ENCODE data around the gene CDC42SE2. TPM values are rescaled to one million over a fixed set of nuclear protein-coding genes. Genes with fewer than 3 reads are reported as not detected.

The CDC42SE2 gene
- total RNA-seq, 2 donors from 2014 or later = 74.2 to 110 TPM

DNA sequence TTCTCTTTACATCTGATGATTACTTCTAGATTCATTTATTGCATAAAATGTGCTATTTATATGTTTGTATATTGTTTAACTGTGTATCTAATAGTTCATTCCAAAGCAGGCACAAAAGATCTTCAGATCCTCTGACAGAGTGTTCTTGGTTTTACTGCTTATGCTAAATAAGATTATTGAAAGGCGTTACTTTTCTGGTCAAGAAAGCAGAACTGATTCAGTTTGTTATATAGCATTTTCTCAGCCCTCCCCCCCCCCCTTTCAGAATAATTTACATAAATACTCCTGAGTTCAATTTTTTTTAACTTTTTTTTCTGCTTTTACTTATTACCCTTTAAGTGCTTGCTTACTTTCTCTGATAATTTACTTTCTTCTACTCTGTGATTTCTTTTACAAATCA lies 15.4 kb downstream of the CDC42SE2 start:
- intact Hi-C loops (cut with DNase I) = no loop called here
- Histone ChIP-seq H3K9me3 (no peaks in the 10 kb centered on the region), H3K27me3 (no peaks in the 10 kb centered on the region), H3K9ac (ENCODE audit: low read depth in 2 of 2, low read length in 2 of 2) (peak overlapping the region in 1 of 2 donors; percentile 40), H3K27ac (peak overlapping the region; percentile 35), H3K4me3 (no peak overlapping the region), H3K4me1 (peaks cover 9% of the 10 kb centered on the region), H3K36me3 (no peaks in the 10 kb centered on the region)
- TF ChIP-seq, protein P1, sequence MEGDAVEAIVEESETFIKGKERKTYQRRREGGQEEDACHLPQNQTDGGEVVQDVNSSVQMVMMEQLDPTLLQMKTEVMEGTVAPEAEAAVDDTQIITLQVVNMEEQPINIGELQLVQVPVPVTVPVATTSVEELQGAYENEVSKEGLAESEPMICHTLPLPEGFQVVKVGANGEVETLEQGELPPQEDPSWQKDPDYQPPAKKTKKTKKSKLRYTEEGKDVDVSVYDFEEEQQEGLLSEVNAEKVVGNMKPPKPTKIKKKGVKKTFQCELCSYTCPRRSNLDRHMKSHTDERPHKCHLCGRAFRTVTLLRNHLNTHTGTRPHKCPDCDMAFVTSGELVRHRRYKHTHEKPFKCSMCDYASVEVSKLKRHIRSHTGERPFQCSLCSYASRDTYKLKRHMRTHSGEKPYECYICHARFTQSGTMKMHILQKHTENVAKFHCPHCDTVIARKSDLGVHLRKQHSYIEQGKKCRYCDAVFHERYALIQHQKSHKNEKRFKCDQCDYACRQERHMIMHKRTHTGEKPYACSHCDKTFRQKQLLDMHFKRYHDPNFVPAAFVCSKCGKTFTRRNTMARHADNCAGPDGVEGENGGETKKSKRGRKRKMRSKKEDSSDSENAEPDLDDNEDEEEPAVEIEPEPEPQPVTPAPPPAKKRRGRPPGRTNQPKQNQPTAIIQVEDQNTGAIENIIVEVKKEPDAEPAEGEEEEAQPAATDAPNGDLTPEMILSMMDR (IDR thresholded peaks at IDR 0.05) = no peak
- DNase-seq = no peak

DNA sequence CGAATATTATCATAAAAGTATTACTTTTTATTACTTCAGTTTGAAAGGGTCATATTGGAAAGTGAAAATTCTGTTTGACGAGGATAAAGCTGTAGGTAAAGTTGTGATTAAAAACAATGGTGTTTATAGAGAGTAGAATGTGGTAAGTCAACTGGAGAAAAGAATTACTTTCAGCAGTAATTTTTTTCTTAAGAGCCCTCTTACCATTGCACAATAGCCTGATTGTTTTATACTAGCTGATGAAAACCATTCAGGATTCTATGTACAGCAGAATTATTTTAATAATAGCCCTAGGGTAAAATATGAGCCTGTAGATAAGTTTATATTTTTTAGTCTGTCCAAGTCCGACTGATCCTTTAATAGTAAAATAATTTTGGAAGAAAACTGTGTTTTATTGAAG lies 16.6 kb downstream of the CDC42SE2 start:
- intact Hi-C loops (cut with DNase I) = no loop called here
- no peaks in the 10 kb centered on the region for H3K27me3 ChIP-seq
- peaks cover 17% of the 10 kb centered on the region for H3K4me1 ChIP-seq
- DNase-seq = no peak
- H3K27ac ChIP-seq = peak overlapping the region; percentile 79
- no peak overlapping the region for H3K9ac ChIP-seq (ENCODE audit: low read depth in 2 of 2, low read length in 2 of 2)
- no peaks in the 10 kb centered on the region for H3K9me3 ChIP-seq
- H3K4me3 ChIP-seq = no peak overlapping the region
- TF ChIP-seq, protein P1 (IDR thresholded peaks at IDR 0.05) = no peak
- H3K36me3 ChIP-seq = no peaks in the 10 kb centered on the region

DNA sequence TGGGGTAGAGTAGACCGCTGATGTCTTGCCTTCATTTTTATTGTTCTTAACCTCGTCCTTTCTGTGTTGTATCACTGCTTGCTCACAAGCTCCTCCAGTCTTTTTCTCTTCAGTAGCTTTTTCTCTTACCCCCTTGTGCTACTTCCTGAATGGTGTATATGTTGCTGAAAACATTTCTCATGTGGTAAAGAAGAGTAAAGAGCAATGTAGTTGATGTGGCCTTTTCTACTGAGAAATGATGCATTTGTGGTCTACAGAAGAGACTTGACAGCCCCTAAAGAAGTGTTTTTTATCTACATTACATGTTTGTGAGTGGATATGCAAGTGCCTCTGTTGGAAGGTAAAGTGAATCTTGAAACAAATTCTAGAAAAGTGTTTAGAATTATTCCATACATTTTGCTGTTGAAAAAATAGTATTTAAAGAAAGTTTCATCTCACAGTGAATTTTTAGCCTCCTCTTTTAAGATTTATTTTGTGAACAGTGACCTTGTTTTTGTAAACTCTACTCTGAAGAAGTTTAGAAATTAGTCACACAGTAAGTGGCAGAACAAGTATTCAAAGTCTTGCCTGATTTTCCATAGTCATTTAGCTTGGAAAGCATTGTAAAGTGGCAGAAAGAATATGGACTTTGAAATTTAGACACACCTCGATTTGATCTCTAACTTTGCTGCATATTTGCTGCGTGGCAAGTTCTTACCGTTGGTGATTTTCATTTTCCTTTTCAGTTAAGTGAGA lies 17.4 kb downstream of the CDC42SE2 start:
- Histone ChIP-seq H3K9me3 (no peaks in the 10 kb centered on the region), H3K27ac (peak overlapping the region; percentile 79), H3K36me3 (no peaks in the 10 kb centered on the region), H3K4me1 (peaks cover 17% of the 10 kb centered on the region), H3K4me3 (peak overlapping the region; percentile 0), H3K27me3 (no peaks in the 10 kb centered on the region), H3K9ac (ENCODE audit: low read depth in 2 of 2, low read length in 2 of 2) (peak overlapping the region in 1 of 2 donors; percentile 73)
- TF ChIP-seq, protein P1 (IDR thresholded peaks at IDR 0.05) = no peak
- intact Hi-C loops (cut with DNase I) = no loop called here
- no peak for DNase-seq

DNA sequence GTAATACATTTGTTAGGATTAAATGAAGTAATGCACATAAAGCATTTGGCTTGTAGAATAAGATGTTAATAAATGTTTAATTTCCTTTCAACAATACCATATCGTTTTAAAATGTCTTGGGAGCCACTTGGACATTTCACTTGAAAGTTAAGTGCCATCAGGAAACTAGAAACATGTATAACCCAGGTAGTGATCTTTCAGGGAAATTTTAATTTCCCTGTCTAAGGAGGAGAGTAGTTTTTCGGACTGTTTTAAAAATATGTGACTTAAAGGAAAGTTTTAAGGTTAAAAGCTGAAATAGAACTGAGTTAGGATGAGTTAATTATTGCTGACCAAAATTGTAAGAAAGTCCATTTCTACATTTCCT lies 18.0 kb downstream of the CDC42SE2 start:
- Histone ChIP-seq H3K4me1 (peaks cover 17% of the 10 kb centered on the region), H3K9ac (ENCODE audit: low read depth in 2 of 2, low read length in 2 of 2) (peak overlapping the region in 1 of 2 donors; percentile 73), H3K9me3 (no peaks in the 10 kb centered on the region), H3K27ac (peak overlapping the region; percentile 79), H3K36me3 (no peaks in the 10 kb centered on the region), H3K27me3 (no peaks in the 10 kb centered on the region), H3K4me3 (peak overlapping the region; percentile 0)
- intact Hi-C loops (cut with DNase I) = no loop called here
- TF ChIP-seq, protein P1 (IDR thresholded peaks at IDR 0.05) = no peak
- no peak for DNase-seq

DNA sequence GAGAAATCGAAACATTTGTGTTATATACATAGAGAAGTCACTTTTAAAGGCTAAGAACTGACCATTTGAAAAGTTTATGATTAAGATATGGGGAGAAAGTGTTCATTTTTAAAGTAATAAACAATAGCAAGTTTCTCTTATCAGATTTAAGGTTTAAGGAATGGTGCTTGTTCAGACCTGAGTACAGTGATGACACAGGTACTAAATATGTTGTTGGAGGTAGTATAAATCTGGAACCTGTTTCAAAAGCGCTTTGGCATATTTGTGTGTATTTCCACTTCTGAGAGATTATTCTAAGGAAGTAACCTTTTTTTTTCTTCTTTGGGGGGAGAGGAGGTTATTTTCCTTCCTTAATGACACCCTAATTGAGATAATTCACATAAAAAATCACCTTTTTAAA lies 18.4 kb downstream of the CDC42SE2 start:
- TF ChIP-seq, protein P1 (IDR thresholded peaks at IDR 0.05) = no peak
- H3K9me3 ChIP-seq = no peaks in the 10 kb centered on the region
- no peaks in the 10 kb centered on the region for H3K36me3 ChIP-seq
- H3K4me1 ChIP-seq = peaks cover 17% of the 10 kb centered on the region
- no peaks in the 10 kb centered on the region for H3K27me3 ChIP-seq
- intact Hi-C loops (cut with DNase I) = no loop called here
- peak overlapping the region; percentile 0 for H3K4me3 ChIP-seq
- H3K9ac ChIP-seq (ENCODE audit: low read depth in 2 of 2, low read length in 2 of 2) = peak overlapping the region in 1 of 2 donors; percentile 73
- H3K27ac ChIP-seq = peak overlapping the region; percentile 79
- DNase-seq = no peak
